GM10248 (cell line): Measurements from ENCODE around the gene ERRFI1.

Source experiments
- CTCF ChIA-PET: fragments of 300-600 bp; sonication (Branson Sonifier 250); formaldehyde crosslinking; extraction: SDS; loops from one replicate; lab custom pipeline; 2021; ENCODE audit warnings: antibody characterized with exemption; lab: Yijun Ruan, JAX
- POLR2A ChIA-PET: fragments of 350-650 bp; sonication (Branson Sonifier 250); formaldehyde crosslinking; extraction: SDS; loops from one replicate; lab custom pipeline; 2020; ENCODE audit warnings: antibody characterized with exemption; lab: Yijun Ruan, JAX
- DNase-seq: peaks from one replicate; pipeline ENCODE4 v3.0.0; 2012; ENCODE audit errors: extremely low spot score
- TF ChIP-seq, protein P1 (sequence below): IDR thresholded peaks from 2 replicates; pipeline ENCODE4 v1.5.1; 2012; ENCODE audit warnings: mild to moderate bottlenecking, low read depth; ENCODE audit errors: extremely low read depth, missing control alignments, control extremely low read depth

ERRFI1 gene

GRCh38 chr1:8021676-8022266 is 4.3 kb downstream of the ERRFI1 start:
- TF ChIP-seq, protein P1, sequence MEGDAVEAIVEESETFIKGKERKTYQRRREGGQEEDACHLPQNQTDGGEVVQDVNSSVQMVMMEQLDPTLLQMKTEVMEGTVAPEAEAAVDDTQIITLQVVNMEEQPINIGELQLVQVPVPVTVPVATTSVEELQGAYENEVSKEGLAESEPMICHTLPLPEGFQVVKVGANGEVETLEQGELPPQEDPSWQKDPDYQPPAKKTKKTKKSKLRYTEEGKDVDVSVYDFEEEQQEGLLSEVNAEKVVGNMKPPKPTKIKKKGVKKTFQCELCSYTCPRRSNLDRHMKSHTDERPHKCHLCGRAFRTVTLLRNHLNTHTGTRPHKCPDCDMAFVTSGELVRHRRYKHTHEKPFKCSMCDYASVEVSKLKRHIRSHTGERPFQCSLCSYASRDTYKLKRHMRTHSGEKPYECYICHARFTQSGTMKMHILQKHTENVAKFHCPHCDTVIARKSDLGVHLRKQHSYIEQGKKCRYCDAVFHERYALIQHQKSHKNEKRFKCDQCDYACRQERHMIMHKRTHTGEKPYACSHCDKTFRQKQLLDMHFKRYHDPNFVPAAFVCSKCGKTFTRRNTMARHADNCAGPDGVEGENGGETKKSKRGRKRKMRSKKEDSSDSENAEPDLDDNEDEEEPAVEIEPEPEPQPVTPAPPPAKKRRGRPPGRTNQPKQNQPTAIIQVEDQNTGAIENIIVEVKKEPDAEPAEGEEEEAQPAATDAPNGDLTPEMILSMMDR, result no peak

DNA sequence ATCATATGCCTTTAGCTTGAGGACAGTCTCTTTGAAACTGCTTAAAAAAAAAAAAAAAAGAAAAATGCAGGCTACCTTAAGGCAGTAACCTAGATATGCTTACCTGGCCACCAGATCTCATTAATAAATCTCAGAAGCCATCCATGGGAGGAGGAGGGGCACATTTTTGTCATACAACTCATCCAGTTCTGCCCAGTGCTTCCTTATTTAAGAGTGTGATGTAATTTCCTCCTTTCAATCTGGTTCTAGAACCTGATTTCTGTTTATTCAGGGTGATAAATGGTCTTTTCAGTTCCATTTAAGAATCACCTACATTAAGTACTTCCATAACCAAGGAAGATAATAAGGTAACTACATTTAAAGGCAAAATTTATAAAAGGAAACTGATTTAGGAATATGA is 6.1 kb downstream of the ERRFI1 start:
- DNase-seq, result no peak
- TF ChIP-seq, protein P1, result no peak
- POLR2A ChIA-PET, result no interaction called here
- CTCF ChIA-PET, result interaction anchor here (1.0 to 10.8 kb wide), 3 partner anchors 41 to 329 kb away, joined by 5 to 188 read pairs (median 116); no protein-coding TSS in a partner anchor

More at GRCh38 chr1:8021676-8022266, 4.3 kb downstream of the ERRFI1 start:
- ChIA-PET POLR2A (no interaction called here), CTCF (interaction anchor here (8.5 to 10.8 kb wide), 2 partner anchors 42 to 293 kb away, joined by 116 to 188 read pairs; no protein-coding TSS in a partner anchor)
- DNase-seq, result no peak

GRCh38 chr1:8019229-8019620 is 6.9 kb downstream of the ERRFI1 start:
- no peak for DNase-seq
- TF ChIP-seq, protein P1, result no peak
- POLR2A ChIA-PET, result no interaction called here
- CTCF ChIA-PET, result interaction anchor here (1.0 to 10.8 kb wide), 5 partner anchors 40 to 830 kb away, joined by 3 to 188 read pairs (median 5); no protein-coding TSS in a partner anchor

- POLR2A ChIA-PET, result no interaction called here
- no peak for DNase-seq
- TF ChIP-seq, protein P1, result no peak
- CTCF ChIA-PET, result interaction anchor here (1.0 to 10.8 kb wide), 8 partner anchors 12 to 831 kb away, joined by 3 to 188 read pairs (median 4); no protein-coding TSS in a partner anchor
These were observed 7.4 kb downstream of the ERRFI1 start for GRCh38 chr1:8018492-8019228.

DNA sequence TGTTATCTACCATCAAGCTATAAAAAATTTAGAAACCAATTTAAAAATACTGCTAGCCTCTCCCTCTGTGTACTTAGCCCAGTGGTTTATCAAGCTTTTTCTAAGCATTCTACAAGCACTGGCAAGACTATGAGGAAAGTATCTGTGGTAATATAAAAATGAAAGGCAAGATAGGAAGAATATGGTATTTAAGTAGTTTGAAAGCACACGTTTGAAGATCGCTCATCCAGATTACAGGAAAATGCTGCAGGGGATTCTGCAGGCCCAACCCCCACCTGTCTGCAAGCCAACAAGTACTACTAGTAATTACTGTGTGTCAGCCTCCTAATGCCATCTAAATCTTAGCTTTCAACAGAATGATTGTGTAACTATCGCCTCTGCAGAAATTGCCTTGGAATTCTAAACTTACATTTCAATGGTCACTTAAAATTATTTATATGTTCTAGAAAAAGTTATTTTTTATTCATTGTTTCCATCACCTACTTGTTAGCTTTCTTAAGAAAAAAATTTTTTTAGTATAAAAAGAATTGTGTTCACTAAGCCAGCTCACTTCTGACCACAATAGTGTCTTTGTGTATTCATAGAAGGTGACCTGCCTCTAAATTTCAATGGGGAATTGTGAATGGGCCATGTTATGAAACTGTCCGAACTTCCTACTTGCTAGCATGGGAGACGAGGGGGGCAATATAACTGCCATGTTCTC is 8.5 kb downstream of the ERRFI1 start:
- ChIA-PET POLR2A (no interaction called here), CTCF (interaction anchor here (1.0 to 10.8 kb wide), 13 partner anchors 7 to 350 kb away, joined by 3 to 188 read pairs (median 3); no protein-coding TSS in a partner anchor)
- no peak for DNase-seq
- TF ChIP-seq, protein P1, result no peak

- ChIA-PET CTCF (interaction anchor here (0.9 to 10.8 kb wide), 16 partner anchors 7 to 711 kb away, joined by 3 to 188 read pairs (median 4); no protein-coding TSS in a partner anchor), POLR2A (no interaction called here)
- TF ChIP-seq, protein P1, result no peak
- no peak for DNase-seq
These were observed 9.2 kb downstream of the ERRFI1 start for GRCh38 chr1:8016895-8017241.
